Activated naive CD4-positive, alpha-beta T cell treated with anti-CD3 and anti-CD28 coated beads for 36 hours (primary cell): ENCODE results near the gene VRK2. TPM values are rescaled to one million over a fixed set of nuclear protein-coding genes. Genes with fewer than 3 reads are reported as not detected.
"Not testable (repeated sequence)": the region's sequence is repeated elsewhere in the genome, so short reads cannot be mapped to it uniquely, and the experiment has no call there.

ENCODE experiments used
- CTCF ChIA-PET: fragments of 350-600 bp; sonication (Branson Sonifier 250); formaldehyde crosslinking; loops from one replicate; lab custom pipeline; 2021; ENCODE audit warnings: antibody characterized with exemption; lab: Charles Lee
- DNase-seq: peaks from one replicate; pipeline ENCODE4 v3.0.0-alpha.2; 2020
- H3K27ac Mint-ChIP-seq: one replicate; pipeline ENCODE4 v1.8.0; 2021; ENCODE audit warnings: mild to moderate bottlenecking, mixed read lengths
- H3K27me3 Mint-ChIP-seq: one replicate; pipeline ENCODE4 v1.8.0; 2021; ENCODE audit warnings: low read depth, mixed read lengths
- H3K36me3 Mint-ChIP-seq: one replicate; pipeline ENCODE4 v1.8.0; 2021; ENCODE audit warnings: low read depth, mixed read lengths
- H3K4me1 Mint-ChIP-seq: one replicate; pipeline ENCODE4 v1.8.0; 2021; ENCODE audit warnings: low read depth, mixed read lengths
- H3K4me3 Mint-ChIP-seq: one replicate; pipeline ENCODE4 v1.8.0; 2021; ENCODE audit warnings: mild to moderate bottlenecking, moderate library complexity, mixed read lengths
- H3K9me3 Mint-ChIP-seq: one replicate; pipeline ENCODE4 v1.8.0; 2021; ENCODE audit warnings: mixed read lengths
- intact Hi-C: fragments of 100-400 bp; cut with micrococcal nuclease; formaldehyde crosslinking; loops from one replicate; pipeline ENCODE4 v1.15.1; 2023
- total RNA-seq, 2 experiments: library from RNA; stranded (reverse); gene quantifications; one replicate each; pipeline ENCODE4 v1.2.3, GENCODE V29; 2021

Gene VRK2
- total RNA-seq, 2 experiments from 2014 or later, result 14.7 to 16.1 TPM

DNA sequence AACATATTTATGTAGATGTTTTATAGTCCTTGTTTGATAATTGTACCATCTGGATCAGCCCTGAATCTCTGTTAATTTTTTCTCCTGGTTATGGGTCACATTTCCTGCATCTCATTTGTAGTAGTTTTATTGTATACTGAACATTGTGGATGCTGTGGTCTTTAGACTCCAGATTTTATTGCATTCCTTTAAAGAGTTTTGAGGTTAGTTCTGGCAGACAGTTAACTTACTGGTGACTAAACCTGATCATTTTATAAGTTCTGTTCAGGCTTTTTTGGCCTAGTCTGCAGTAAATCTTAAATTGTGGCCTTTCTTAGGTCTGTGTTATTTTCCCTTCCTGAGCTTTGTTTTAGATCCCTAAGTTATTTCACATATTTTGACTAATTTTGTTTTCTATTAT lies 110.2 kb downstream of the VRK2 start:
- H3K36me3 Mint-ChIP-seq, result peaks cover 60% of the 10 kb centered on the region
- no peaks in the 10 kb centered on the region for H3K4me1 Mint-ChIP-seq
- CTCF ChIA-PET, result interaction anchor here (0.7 kb wide), 1 partner anchor 415 kb away, joined by 5 read pairs; no protein-coding TSS in a partner anchor
- no peak for DNase-seq
- H3K4me3 Mint-ChIP-seq, result no peak overlapping the region
- H3K27ac Mint-ChIP-seq, result no peak overlapping the region
- intact Hi-C loops, result no loop called here
- H3K9me3 Mint-ChIP-seq, result peaks cover 10% of the 10 kb centered on the region
- no peaks in the 10 kb centered on the region for H3K27me3 Mint-ChIP-seq

GRCh38 chr2:58157754-58158153 lies 111.1 kb downstream of the VRK2 start:
- H3K36me3 Mint-ChIP-seq, result peaks cover 62% of the 10 kb centered on the region
- H3K9me3 Mint-ChIP-seq, result peaks cover 10% of the 10 kb centered on the region
- H3K27ac Mint-ChIP-seq, result no peak overlapping the region
- intact Hi-C loops, result no loop called here
- CTCF ChIA-PET, result interaction anchor here (1.0 kb wide), 1 partner anchor 252 kb away, joined by 4 read pairs; no protein-coding TSS in a partner anchor
- no peaks in the 10 kb centered on the region for H3K27me3 Mint-ChIP-seq
- no peaks in the 10 kb centered on the region for H3K4me1 Mint-ChIP-seq
- H3K4me3 Mint-ChIP-seq, result no peak overlapping the region
- no peak for DNase-seq

GRCh38 chr2:58158481-58158880 lies 111.9 kb downstream of the VRK2 start:
- no peaks in the 10 kb centered on the region for H3K27me3 Mint-ChIP-seq
- H3K4me1 Mint-ChIP-seq, result no peaks in the 10 kb centered on the region
- CTCF ChIA-PET, result interaction anchor here (1.0 kb wide), 1 partner anchor 253 kb away, joined by 4 read pairs; no protein-coding TSS in a partner anchor
- intact Hi-C loops, result no loop called here
- no peak overlapping the region for H3K27ac Mint-ChIP-seq
- DNase-seq, result no peak
- no peak overlapping the region for H3K4me3 Mint-ChIP-seq
- peaks cover 10% of the 10 kb centered on the region for H3K9me3 Mint-ChIP-seq
- peaks cover 57% of the 10 kb centered on the region for H3K36me3 Mint-ChIP-seq

DNA sequence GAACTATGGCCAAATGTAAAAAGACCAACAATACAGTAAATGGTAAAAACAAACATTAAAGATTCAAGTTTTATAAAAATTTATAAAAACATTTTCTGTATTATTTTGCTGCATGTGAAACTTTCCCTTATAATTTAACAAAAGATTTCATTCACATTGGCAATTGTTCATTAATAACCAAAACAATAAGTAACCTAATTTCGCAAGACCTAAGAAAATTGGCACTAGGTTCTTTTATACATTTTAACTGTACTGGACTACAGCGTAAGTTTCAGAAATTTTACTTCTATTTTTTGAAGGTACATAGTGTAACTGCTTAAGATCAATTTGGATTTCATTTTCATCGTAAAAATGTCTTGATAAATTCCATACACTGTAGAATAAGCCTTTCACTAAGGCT lies 117.3 kb downstream of the VRK2 start:
- intact Hi-C loops, result no loop called here
- Mint-ChIP-seq H3K27ac (no peak overlapping the region), H3K4me3 (no peak overlapping the region), H3K36me3 (peaks cover 22% of the 10 kb centered on the region), H3K27me3 (no peaks in the 10 kb centered on the region), H3K9me3 (no peaks in the 10 kb centered on the region), H3K4me1 (no peaks in the 10 kb centered on the region)
- DNase-seq, result no peak
- CTCF ChIA-PET, result no interaction called here

DNA sequence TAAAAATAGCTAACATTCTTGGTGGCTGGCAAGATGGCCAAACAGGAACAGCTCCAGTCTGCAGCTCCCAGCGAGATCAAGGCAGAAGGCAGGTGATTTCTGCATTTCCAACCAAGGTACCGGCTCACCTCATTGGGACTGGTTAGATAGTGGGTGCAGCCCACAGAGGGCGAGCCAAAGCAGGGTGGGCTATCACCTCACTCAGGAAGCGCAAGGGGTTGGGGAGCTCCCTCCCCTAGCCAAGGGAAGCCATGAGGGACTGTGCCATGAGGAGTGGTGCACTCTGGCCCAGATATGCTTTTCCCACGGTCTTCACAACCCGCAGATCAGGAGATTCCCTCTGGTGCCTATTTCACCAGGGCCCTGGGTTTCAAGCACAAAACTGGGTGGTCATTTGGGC lies 121.5 kb downstream of the VRK2 start:
- Mint-ChIP-seq H3K36me3 (peaks cover 29% of the 10 kb centered on the region), H3K9me3 (peaks cover 26% of the 10 kb centered on the region)
- DNase-seq, H3K27me3 Mint-ChIP-seq, H3K4me3 Mint-ChIP-seq, intact Hi-C loops, H3K4me1 Mint-ChIP-seq, H3K27ac Mint-ChIP-seq: not testable (repeated sequence)
- CTCF ChIA-PET, result interaction anchor here (1.0 kb wide), 1 partner anchor 20 kb away, joined by 3 read pairs; no protein-coding TSS in a partner anchor

DNA sequence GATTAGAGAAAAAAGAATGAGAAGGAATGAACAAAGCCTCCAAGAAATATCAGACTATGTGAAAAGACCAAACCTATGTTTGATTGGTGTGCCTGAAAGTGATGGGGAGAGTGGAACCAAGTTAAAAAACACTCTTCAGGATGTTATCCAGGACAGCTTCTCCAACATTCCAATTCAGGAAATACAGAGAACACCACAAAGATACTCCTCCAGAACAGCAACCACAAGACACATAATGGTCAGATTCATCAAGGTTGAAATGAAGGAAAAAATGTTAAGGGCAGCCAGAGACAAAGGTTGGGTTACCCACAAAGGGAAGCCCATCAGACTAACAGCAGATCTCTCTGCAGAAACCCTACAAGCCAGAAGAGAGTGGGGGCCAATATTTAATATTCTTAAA lies 123.2 kb downstream of the VRK2 start:
- not testable (repeated sequence) for H3K4me1 Mint-ChIP-seq

GRCh38 chr2:58170334-58170933 lies 123.8 kb downstream of the VRK2 start:
- CTCF ChIA-PET, result interaction anchor here (0.7 kb wide), 1 partner anchor 83 kb away, joined by 3 read pairs; no protein-coding TSS in a partner anchor

More for the DNA sequence above, 123.2 kb downstream of the VRK2 start:
- intact Hi-C loops, H3K4me3 Mint-ChIP-seq, DNase-seq, H3K27ac Mint-ChIP-seq, H3K27me3 Mint-ChIP-seq: not testable (repeated sequence)
- Mint-ChIP-seq H3K36me3 (peaks cover 42% of the 10 kb centered on the region), H3K9me3 (peaks cover 34% of the 10 kb centered on the region)
- CTCF ChIA-PET, result interaction anchor here (0.6 kb wide), 1 partner anchor 174 kb away, joined by 3 read pairs; no protein-coding TSS in a partner anchor

DNA sequence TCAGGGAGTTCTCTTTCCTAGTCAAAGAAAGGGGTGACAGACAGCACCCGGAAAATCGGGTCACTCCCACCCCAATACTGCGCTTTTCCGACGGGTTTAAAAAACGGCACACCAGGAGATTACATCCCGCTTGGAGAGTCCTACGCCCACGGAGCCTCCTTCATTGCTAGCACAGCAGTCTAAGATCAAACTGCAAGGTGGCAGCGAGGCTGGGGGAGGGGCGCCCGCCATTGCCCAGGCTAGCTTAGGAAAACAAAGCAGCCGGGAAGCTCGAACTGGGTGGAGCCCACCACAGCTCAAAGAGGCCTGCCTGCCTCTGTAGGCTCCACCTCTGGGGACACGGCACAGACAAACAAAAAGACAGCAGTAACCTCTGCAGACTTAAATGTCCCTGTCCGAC lies 125.2 kb downstream of the VRK2 start:
- H3K4me1 Mint-ChIP-seq, DNase-seq, H3K27ac Mint-ChIP-seq, intact Hi-C loops, H3K27me3 Mint-ChIP-seq, CTCF ChIA-PET, H3K4me3 Mint-ChIP-seq: not testable (repeated sequence)
- peaks cover 43% of the 10 kb centered on the region for H3K36me3 Mint-ChIP-seq
- peaks cover 34% of the 10 kb centered on the region for H3K9me3 Mint-ChIP-seq

More at GRCh38 chr2:58170334-58170933, 123.8 kb downstream of the VRK2 start:
- H3K4me3 Mint-ChIP-seq, H3K27me3 Mint-ChIP-seq, DNase-seq, H3K4me1 Mint-ChIP-seq, intact Hi-C loops, H3K27ac Mint-ChIP-seq: not testable (repeated sequence)
- Mint-ChIP-seq H3K36me3 (peaks cover 43% of the 10 kb centered on the region), H3K9me3 (peaks cover 34% of the 10 kb centered on the region)

- peaks cover 27% of the 10 kb centered on the region for H3K36me3 Mint-ChIP-seq
- H3K4me1 Mint-ChIP-seq, DNase-seq, CTCF ChIA-PET, H3K4me3 Mint-ChIP-seq, H3K27ac Mint-ChIP-seq, H3K27me3 Mint-ChIP-seq, intact Hi-C loops: not testable (repeated sequence)
- peaks cover 23% of the 10 kb centered on the region for H3K9me3 Mint-ChIP-seq
Observed at GRCh38 chr2:58177187-58177586, 130.6 kb downstream of the VRK2 start.

DNA sequence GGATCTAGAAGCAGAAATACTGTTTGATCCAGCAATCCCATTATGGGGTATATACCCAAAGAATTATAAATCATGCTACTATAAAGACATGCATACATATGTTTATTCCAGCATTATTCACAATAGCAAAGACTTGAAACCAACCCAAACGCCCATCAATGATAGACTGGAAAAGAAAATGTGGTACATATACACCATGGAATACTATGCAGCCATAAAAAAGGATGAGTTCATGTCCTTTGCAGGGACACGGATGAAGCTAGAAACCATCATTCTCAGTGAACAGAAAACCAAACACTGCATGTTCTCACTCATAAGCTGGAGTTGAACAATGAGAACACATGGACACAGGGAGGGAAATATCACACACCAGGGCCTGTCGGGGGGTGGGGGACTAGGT lies 133.6 kb downstream of the VRK2 start:
- H3K9me3 Mint-ChIP-seq, CTCF ChIA-PET, H3K36me3 Mint-ChIP-seq, H3K4me3 Mint-ChIP-seq, DNase-seq, H3K27me3 Mint-ChIP-seq, intact Hi-C loops, H3K4me1 Mint-ChIP-seq, H3K27ac Mint-ChIP-seq: not testable (repeated sequence)

DNA sequence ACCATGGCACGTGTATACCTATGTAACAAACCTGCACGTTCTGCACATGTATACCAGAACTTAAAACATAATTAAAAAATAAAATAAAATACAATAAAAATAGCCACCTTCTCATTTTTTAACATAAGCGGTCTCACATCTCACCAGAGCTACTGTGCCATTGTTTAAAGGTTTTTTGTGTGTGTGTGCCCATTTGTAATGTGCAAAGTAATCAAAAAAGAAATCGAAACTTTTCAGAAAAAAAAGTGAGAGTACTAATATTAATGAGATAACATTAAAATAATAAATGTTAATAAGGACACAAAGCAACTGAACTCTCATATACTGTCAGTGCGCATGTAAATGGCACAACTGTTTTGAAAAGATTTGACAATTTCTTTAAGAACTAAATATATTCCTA lies 134.0 kb downstream of the VRK2 start:
- intact Hi-C loops, result no loop called here
- Mint-ChIP-seq H3K9me3 (peaks cover 9% of the 10 kb centered on the region), H3K27ac (no peak overlapping the region), H3K4me3 (no peak overlapping the region), H3K36me3 (peaks cover 8% of the 10 kb centered on the region), H3K27me3 (no peaks in the 10 kb centered on the region), H3K4me1 (no peaks in the 10 kb centered on the region)
- CTCF ChIA-PET, result no interaction called here
- DNase-seq, result no peak

DNA sequence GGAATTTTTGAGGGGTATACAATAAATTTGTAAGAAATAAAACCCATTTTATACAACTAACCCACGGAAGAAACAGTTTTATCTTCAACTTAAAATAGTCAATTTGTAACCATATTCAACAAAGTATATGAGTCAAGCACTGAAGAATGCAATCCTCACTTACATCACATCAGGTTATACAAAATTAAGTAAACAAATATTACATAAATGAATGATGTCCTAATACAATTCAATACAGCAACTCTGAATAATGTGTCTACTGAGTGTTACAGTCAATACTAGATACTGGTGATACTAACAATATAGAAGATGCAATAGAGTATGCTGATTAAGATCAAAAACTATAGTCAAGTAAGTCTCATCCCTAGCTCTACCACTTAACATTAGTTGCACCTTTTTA lies 135.9 kb downstream of the VRK2 start:
- peaks cover 8% of the 10 kb centered on the region for H3K9me3 Mint-ChIP-seq
- H3K4me3 Mint-ChIP-seq, result no peak overlapping the region
- no peak for DNase-seq
- no peak overlapping the region for H3K27ac Mint-ChIP-seq
- intact Hi-C loops, result no loop called here
- H3K27me3 Mint-ChIP-seq, result no peaks in the 10 kb centered on the region
- H3K4me1 Mint-ChIP-seq, result no peaks in the 10 kb centered on the region
- H3K36me3 Mint-ChIP-seq, result peaks cover 8% of the 10 kb centered on the region
- CTCF ChIA-PET, result no interaction called here

DNA sequence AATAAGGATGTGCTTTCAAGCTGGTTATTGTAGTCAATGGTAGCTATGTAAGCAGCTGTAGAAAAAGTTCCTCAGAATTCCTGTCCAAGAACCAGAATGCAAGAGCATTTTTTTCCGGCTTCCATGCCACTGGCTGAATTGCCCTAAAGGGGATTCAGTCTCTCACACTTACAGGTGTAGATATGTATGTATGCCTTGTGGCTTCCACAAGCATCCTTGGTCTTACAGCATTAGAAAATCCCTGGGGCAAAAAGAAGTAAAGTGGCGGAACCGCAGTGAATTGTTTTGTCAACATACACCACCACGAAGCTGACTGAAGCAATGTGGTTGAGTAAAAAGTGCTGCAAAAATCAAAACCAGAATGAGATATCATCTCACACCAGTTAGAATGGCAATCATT lies 139.9 kb downstream of the VRK2 start:
- Mint-ChIP-seq H3K27ac (no peak overlapping the region), H3K4me1 (no peaks in the 10 kb centered on the region), H3K4me3 (no peak overlapping the region), H3K27me3 (no peaks in the 10 kb centered on the region), H3K9me3 (no peaks in the 10 kb centered on the region), H3K36me3 (peaks cover 9% of the 10 kb centered on the region)
- CTCF ChIA-PET, result interaction anchor here (0.6 kb wide), 1 partner anchor 427 kb away, joined by 3 read pairs; no protein-coding TSS in a partner anchor
- DNase-seq, result no peak
- intact Hi-C loops, result no loop called here
